ENCODE measurements around the gene TMEM88.
"Not testable (repeated sequence)": the region's sequence is repeated elsewhere in the genome, so short reads cannot be mapped to it uniquely, and the experiment has no call there.

Gene TMEM88

DNA sequence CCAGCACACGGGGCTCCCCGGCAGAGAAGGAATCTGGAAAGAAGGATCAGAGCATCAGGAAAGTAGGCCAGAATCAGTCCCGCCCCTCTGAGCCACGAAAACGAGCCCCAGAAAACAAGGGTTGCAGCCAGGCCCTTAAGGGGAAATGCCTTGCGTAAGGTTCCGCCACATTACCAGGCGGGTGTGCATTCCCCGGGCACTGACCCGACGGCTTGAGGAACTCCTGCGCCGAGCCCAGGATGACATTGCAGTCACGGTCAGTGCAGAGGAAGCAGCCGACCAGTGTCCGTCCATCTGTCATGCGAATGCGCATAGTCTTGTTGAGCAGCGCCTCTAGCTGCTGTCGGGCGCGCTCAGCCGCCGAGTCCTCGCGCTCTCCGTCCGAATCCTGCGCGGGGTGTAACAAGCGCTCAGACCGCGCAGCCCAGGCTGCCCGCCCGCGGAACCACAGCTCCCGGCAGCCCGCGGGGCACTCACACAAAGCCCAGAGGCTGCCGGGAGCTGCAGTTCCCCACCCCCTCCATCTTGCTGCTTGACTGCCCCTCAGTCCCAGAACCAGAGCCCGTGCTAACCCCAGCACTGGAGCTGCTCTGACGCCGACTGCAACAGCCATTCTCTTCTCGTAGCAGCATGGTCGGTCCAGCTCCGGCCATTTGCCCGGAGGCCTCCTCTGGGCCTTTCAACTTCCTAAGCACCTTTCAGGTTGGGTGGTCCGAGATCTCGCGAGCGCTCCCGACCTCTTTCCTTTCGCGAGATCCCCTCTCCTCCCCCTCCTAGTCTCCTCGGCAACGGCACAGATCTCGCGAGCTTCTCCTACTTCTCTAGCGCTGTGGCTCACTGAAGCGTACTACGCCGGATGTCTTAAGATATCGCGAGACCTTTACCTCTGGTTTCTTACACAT is 2.2 kb downstream of the TMEM88 start, which contains the start of gene NAA38:
NAA38 (minus strand) TSS at position 749 of the 902 bp plus-strand sequence; CDS start at position 653, 96 bp downstream.
- peak; percentile 99 for DNase-seq

DNA sequence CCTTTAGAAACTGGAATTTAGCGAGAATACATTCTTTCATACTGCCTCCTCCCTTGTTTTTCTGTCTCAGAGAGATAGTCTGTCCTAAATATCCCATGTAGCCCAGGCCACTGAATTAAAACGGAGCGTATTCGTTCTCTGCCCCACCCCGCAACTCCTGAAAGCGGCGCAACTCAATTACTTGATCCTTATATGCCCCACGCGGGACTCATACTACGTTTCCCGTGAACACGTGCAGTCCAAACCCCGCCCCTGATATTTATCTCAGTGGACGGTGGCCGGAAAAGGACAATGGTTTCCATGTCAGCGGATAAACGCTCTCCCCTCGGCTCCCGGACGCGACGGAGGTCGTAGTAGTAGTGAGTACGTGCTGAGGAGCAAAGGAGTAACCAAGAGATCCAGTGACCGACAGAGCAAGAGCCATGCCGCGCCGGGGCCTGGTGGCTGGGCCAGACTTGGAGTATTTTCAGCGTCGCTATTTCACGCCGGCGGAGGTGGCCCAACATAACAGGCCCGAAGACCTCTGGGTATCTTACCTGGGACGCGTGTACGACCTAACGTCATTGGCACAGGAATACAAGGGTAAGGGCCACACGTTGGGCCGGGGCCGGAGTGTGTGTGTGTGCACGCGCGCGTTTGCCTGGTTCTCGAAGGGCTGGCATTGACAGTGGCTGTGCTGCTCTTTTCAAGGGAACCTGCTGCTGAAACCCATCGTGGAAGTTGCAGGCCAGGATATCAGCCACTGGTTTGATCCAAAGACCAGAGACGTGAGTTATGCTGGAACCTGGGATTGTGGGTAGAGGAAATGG is 3.1 kb downstream of the TMEM88 start, which contains the start of gene CYB5D1:
CYB5D1 (plus strand) TSS at position 291 of the 809 bp plus-strand sequence; CDS start at position 423, 132 bp downstream.
- DNase-seq = peak; percentile 93

DNA sequence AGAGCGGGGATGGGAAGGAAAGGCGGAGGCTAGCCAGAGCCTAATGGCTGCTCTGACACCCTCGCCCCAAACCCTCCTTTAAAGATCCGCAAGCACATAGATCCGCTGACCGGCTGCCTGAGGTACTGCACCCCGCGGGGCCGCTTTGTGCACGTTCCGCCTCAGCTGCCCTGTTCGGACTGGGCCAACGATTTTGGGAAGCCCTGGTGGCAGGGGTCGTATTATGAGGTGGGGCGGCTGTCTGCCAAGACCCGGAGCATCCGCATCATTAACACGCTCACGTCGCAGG is 3.6 kb downstream of the TMEM88 start:
- DNase-seq = peak; percentile 60

DNA sequence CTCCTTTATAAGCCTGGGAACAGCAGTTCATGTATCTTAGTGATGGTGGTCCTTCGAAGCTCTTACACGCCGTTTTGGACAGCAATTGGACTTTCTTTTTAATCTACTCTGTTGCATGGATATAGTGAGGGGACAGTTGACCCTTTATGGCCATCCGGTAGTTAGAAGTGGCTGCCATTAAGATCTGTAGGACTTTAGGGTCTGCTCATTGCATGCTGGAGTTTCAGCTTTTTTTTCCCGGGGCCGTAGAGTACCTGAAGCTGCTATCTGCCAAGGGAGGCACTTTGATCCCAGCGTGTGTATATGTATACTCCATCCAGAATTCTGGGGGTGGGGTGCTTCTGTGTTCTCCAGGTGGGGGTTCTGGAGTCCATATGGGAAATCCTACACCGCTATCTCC is 4.2 kb downstream of the TMEM88 start:
- no peak for DNase-seq

DNA sequence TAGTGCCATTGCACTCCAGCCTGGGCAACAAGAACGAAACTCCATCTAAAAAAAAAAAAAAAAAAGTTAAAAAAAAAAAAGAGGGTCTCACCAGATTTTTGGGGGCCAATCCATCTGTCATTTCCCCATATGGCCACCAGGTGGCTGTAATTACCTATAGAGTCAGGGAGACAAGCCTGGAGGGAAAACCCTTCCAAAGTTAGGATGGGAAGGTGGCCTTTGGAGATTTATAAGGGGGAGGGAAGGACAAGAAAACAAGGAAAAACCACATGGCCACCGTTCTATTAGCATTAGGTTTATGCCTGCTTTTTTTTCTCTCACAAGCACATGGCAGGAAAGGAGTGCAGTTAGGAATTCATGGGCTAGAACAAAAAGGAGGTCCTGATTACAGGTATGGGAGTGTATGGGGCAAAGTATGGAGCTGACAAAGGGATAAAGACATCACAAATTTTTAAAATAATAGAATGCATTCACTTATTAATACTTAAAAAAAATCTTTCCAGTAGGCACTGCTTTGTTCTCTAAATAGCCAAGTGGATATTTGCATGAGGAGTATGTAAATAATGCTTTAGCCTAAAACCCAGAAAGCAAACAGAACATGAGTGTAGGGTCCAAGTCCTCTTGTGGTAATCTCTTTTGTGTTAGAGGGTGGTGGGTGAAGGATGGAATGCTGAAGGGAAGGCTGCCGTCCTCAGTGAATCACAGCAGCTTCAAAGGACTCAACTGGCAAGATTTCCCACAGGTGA is 8.0 kb downstream of the TMEM88 start:
- DNase-seq = peak; percentile 67

DNA sequence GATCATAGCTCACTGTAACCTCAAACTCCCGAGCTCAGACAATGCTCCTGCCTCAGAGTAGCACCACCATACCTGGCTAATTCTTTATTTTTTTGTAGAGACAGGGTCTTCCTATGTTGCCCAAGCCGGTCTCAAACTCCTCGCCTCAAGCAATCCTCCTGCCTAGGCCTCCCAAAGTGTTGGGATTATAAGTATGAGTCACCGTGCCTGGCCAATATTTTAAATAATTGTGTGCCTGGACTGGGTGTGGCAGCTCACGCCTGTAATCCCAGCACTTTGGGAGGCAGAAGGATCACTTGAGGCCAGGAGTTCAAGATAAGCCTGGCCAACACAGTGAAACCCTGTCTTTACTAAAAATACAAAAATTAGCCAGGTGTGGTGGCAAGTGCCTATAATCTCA is 9.5 kb downstream of the TMEM88 start:
- DNase-seq = not testable (repeated sequence)

DNA sequence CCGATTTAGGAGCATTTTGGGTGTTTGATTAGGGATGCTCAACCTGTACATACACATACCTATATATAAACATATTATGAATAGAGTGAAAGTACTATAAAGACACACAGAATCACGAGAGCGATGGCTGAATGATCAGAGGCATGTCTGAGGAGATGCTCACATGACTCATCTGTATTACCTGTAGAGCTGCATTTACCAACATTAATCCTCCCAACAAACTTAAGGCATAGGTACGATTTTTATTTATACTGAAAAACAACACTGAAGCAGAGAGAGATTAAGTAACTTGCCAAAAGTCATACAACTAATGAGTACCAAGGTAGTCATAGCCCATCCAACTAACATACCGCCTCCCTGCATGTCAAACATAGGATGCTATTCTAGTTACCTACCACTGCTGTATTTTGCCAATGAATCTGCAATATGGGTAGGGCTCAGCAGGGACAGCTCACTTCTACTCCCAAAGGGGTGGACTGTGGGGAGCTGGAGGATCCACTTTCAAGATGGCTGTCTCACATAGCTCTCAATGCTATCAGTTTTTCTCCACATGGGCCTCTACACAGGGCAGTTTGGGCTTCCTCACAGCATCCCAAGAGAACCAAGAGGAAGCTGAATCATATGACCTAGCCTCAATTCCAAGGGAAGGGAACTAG is 10.3 kb downstream of the TMEM88 start:
- DNase-seq = no peak

DNA sequence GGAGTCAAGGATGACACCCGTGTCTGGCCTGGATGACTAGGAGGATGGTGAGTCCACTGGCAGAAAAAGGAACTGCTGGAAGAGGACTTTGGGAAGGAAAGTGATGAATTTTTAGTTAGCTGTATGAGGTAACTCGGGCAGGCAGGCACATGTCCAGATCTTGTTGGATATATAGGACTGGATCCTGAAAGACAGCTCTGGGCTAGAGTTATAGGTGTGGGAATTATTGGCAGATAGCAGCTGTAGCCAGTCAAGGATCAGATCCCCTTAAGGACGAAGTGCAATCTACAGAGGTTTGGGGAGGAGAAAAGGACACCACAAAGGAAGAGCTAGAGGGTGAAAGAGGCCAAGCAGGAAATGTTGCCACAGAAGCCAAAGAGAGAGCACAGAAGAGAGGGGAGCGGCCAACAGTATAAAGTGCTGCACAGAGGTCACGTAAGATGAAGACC is 13.0 kb downstream of the TMEM88 start:
- no peak for DNase-seq

DNA sequence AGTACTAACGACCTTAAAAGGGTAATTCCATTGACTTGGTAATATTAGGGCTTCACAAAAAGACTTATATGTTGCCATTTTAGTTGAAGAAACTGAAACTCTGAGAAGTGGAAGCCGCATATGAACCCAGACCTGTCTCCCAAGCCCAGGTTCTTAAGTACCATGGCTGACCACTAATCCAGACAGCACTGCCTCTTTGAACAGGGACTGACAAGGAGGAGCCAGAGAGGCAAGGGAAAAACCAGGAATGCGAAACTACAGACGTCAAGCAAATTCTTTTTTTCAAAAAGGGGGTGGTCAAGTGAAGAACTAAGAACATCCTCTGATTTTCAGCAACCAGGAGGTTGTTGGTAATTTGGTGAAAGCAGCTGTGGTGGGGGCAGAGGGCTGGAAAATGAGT is 18.2 kb downstream of the TMEM88 start:
- DNase-seq = no peak

DNA sequence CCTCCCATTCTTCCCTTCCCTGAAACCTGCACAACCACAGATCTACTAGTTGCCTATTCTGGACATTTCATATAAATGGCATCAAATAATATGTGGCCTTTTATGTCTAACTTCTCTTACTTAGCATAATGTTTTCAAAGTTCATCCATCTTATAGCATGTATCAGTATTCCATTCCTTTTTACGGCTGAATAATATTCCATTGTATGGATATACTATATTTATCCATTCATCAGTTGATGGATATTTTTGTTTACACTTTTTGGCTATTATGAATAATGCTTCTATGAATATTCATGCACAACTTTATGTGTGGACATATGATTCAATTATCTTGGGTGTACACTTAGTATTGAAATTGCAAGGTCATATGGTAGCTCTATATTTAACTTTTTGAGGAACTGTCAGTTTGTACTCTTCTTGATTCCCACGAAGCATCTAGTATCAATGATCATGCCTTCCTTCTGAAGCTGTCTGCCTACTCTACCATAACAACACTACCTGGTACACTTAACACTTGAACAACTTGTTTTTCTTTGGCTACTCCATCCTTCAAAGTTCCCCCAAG is 21.0 kb downstream of the TMEM88 start:
- DNase-seq = no peak

DNA sequence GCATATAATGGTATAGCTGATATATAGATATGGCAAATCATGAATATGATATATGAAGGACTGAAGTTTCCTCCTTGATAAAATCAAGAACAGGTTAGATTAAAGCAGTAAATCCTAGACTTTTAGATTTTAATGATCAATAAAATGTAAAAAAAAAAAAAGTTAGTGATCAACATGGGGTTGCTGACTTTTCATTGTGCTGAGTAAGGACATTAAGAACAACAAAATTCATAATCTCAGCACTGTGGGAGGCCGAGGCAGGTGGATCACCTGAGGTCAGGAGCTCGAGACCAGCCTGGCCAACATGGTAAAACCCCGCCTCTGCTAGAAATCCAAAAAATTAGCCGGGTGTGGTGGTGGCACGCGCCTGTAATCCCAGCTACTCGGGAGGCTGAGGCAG is 23.4 kb downstream of the TMEM88 start:
- DNase-seq = no peak

DNA sequence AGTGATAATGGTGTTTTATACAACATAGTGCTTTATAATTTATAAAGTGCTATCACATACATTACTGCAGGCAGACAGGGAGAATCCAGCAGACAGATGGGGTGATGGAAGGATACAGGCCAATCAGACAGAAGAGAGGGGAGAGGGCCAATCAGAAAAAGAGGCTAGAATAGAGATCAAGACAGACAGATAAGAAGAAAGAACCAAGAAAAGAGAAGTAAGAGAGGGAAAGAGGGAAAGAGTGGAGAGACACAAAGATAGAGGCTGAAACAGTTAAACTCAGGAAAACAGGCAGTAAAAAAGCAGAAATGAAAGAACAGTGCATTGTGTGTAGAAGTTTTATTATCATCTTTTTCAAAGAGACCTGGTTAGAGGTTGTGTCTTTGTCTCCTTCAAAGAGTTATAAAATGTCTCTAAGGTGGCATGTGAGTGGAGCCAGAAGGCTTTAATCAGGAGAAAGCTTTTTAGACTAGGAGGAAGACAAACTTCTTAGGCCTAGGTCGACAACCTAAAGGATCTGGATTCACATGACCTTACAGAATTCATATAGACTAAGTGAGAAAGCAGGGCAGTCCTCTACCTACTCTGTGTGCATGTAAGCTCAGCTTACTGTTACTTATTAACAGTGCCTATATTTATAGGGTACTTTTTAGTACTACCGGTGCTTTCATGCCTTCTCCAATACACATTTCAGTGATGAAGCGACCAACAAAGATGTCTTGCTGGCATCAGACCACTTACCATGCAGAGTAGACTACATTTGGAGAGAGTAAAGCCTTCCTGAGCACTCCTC is 25.4 kb downstream of the TMEM88 start:
- DNase-seq = no peak

DNA sequence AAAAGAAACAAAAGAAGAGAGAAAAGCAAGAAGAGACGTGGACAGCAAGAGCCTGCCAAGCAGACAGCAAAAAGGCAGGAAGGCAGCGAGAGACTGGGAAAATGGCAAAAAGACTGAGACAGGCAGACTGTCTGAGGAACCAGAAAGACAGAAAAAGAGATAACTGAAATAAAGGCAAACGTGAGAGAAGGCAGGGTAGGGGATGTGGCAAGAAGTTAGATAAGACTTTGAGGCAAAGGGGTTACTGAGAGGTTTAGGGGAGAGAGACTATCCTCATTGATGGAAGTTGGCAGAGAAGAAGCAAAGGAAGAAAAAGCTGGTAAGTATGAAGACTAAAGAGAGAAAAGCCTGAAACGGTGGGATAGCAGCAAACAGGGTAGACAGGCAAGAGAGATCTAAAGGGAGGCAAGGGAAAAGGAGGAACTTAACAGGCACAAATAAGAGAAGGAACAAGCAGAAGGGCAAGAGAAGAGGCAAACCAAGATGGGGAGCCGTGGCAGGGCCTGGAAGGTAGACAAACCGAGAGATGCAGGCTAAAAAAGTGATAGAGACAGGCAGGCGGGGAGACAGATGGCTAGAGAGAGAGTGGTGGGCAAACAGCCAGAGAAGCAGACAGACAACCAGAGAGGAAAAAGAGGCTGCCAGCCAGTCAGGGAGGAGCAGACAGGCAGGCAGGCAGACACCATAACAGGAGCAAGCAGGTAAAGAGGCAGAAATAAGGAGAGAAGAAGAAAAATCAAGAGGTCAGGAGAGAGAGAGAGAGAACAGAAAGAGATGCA is 26.6 kb downstream of the TMEM88 start:
- peak; percentile 61 for DNase-seq

DNA sequence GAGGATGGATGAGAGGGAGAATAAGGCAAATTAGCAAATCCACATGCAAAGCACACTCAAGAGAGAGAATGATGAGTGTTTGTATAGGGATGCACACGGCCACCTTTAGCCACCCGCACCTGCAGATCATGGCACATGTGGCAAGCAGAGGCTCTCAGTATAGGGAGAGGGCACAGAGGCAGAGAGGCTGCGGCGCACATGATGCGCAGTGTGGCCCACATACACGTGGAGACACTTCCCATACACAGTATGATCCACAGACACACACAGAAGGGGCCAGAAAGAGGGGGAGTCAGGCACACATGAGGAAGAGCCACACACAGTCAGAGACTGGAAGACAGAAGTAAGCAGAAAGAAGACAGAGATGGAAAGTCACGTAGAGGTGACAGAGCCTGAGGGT is 27.2 kb downstream of the TMEM88 start:
- DNase-seq = no peak

DNA sequence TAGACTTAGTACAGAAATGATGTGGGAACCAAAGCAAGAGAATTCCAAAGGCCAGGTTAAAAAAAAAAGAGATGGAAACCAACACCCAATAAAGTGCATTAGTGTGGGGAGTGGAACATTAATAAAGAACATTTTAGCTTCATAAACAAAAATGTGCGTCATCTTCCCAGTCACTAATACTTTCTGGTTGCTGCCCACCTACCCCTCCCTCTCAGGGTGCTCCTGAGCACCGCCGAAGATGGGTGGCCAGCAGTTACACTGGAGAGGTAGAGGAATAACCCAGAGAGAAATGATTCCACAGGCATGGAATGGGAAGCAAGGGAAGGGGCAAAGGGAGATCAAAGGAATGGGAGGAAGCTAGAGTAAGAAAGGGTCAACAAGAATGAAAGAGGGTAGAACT is 27.8 kb downstream of the TMEM88 start:
- DNase-seq = no peak

DNA sequence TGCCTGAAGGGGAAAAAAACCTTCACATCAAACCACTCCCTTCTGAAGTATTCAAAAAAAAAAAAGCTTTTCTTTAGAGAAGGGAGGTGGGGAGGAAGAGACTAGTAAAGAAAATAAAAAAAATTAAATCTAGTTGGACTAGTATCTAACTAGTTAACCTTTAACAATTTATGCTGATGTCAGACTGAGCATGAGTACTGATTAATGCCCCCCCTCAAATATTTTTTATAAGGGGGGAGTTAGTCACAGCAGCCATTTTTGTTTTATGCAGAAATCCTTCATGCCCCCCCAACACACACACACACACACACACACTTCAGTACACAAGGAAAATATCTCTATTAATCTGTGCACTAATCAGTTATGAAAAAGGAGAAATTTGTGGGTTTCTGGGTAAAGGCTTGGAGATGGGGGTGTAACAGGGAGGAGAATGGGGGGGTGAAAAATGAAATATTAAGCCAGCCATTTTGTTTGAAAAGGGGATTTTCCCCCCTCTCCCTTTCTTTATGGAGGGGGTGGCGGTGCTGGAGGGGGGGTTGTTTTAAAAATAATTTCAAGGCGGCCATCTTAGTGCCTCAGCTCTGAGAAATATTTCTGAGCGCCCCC is 29.0 kb downstream of the TMEM88 start:
- peak; percentile 45 for DNase-seq

DNA sequence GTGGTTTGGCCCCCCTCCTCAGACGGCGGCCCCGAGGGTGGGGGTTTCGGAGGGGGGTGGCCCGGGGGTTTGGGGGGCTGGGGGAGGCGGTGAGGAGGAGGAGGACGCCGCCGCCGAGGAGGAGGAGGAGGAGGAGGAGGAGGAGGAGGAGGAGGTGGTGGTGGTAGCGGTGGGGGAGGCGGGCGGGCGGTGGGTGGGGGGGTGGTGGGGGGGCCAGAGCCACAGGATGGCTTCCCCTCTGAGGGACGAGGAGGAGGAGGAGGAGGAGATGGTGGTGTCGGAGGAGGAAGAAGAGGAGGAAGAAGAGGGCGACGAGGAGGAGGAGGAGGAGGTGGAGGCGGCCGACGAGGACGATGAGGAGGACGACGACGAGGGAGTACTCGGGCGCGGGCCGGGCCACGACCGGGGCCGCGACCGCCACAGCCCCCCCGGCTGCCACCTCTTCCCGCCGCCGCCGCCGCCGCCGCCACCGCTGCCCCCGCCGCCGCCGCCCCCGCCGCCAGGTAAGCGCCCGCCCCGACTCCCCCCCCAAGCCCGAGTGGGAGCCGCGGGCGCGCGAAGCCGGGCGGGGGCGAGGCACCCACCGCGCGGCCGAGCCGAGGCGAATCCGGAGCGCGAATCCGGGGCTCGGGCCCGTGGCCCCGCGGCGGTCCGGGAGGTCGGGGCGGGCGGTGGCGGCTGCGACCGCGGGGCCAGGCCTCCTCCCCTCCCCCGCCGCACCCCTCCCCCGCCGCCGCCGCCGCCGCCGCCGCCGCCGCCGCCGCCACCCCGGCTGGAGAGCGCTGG is 29.9 kb downstream of the TMEM88 start:
- peak; percentile 56 for DNase-seq

DNA sequence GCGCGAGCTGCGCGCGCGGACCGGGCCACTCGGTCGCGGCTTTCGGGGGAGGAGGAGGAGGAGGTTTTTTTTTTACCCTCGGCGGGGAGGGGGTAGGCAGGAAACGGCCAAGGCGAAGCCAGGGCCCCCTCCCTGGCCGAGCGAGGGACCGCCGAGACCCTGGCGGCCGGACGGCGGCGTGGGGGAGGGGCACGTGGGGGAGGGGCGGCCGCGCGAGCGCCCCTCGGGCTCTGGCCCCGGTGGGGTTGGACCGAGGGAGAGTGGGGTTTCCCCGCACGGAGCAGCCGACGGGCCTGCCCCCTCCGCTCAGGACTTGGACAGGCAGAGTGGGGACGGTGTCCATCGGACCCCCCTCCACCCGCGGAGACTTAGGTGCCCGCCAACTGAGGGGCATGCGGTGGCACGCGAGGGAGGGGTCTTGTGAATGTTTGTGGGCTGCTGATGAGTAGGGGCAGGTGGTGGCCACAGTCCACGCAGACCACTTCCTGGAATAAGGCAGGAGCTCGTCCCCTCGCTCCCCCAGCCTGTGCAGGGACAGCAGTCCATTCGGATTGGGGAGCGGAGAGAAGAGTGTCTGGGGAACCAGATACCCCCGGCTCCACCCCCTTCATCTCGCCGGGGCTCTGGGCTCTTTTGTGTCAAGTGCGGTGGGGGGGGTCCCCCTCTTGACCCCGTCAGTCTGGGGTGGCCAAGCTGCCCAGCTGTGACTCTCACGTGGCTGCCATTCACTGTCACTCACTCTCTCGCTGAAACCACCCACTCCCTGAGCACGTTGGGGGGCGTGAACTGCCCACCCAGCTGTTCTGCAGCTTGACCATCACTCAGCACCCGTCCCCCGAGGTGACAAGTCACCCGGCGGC is 30.7 kb downstream of the TMEM88 start:
- peak; percentile 75 for DNase-seq

All from right hindlimb (tissue), 1 donor.